Measurements from ENCODE around the gene SRPRB.

Gene SRPRB

DNA sequence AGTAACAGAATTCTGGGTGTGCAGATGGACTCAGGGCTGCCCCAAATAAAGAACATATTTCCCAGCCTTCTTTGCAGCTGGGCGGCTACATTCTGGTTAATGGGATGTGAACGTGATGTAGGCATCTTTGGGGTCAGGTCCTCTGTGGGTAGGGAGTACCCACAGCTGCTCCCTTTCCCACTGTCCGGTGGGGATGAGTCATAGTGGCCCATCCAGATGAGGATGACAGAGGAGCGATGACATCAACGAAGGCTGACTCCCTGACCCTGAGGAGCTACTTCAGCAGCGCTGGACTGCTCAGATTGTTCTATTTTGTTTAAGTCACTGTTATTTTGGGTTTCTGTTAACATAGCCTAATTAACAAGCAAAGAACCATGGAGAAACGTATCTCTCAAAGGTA is 38.0 kb downstream of the SRPRB start:
- no peak for DNase-seq (ENCODE audit: low spot score)

GRCh38 chr3:133845127-133845526 is 39.5 kb downstream of the SRPRB start:
- DNase-seq (ENCODE audit: low spot score) = no peak

DNA sequence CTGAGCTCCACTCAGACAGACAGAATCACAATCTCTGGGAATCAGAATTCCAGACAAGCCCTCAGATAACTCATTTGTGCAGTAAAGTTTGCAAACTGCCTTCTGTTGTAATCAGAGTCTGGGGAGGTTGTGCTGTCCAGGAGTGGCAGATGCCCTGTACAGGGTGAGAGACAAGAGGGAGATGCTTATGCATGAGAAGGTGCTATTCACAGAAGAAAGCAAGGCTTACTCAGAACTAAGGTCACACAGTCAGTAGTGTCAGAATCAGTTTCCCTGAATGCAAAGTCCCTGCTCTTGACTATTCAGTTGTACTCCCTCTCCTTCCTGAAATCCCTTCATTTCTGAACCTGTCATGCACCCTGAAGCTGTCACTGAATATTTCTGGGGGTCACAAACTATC is 43.7 kb downstream of the SRPRB start:
- no peak for DNase-seq (ENCODE audit: low spot score)

DNA sequence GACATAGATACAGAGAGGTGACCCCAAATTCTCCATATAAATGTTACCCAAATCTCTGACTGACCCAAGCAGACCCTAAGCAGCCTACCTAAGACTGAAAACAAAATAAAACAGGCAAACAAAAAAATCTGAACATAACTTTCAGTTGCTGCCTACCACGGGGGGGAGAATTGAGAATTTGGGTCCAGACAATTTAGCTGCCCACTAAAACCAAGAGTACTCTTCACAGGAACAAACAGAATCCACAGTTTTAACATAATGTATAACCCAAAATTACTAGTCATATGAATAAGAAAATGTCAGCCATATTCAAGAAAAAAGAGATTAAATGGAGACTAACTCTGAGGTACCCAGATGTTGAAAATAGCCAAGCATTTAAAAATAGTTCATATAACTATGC is 44.4 kb downstream of the SRPRB start:
- no peak for DNase-seq (ENCODE audit: low spot score)

DNA sequence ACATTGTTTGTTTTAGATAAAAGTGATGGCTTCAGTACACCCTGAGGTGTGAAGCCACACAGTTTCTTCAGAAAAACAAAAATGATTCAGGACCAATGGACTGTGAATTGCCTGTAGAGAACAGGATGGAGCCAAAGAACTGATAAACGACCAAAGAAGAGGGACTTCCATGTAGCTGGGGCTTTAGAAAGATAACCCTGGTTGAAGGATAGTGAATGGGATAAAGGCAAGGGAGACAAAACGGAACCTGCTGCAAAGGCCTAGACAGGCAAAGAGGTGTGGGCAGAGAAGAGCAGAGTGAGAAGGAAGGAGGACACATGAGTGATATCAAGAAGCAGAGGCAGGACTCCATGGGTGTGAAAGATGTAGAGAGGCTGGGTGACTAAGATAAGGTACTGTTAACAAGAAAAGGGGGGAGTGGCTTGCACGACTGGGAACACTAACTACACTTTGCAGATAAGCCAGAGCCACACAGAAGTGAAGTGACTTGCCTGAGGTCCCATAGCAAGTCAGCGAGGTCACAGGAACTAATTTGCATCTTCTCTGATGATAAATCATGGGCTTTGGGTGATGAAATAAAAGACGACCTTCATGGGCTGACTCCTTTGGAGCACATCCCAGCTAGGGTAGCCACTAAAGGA is 45.8 kb downstream of the SRPRB start:
- no peak for DNase-seq (ENCODE audit: low spot score)

DNA sequence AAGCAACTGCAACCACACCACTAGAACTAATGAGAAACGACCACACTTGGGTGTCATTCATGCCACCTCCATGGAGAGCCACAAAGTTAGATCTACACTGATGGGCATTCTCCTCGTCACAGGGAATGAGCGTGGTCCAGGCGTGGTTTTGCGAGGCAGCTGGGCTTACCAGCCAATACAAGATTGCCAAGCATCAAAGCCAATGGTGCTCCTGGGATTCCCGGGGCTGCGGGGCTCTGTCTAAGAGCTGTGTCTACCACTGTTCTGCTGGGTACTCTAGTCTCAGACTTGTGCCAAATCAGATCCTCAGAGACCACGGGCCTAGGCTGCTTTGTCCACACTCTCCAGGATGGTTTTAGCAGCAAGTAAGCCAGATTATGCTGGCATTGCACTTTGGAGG is 46.3 kb downstream of the SRPRB start:
- DNase-seq (ENCODE audit: low spot score) = no peak

DNA sequence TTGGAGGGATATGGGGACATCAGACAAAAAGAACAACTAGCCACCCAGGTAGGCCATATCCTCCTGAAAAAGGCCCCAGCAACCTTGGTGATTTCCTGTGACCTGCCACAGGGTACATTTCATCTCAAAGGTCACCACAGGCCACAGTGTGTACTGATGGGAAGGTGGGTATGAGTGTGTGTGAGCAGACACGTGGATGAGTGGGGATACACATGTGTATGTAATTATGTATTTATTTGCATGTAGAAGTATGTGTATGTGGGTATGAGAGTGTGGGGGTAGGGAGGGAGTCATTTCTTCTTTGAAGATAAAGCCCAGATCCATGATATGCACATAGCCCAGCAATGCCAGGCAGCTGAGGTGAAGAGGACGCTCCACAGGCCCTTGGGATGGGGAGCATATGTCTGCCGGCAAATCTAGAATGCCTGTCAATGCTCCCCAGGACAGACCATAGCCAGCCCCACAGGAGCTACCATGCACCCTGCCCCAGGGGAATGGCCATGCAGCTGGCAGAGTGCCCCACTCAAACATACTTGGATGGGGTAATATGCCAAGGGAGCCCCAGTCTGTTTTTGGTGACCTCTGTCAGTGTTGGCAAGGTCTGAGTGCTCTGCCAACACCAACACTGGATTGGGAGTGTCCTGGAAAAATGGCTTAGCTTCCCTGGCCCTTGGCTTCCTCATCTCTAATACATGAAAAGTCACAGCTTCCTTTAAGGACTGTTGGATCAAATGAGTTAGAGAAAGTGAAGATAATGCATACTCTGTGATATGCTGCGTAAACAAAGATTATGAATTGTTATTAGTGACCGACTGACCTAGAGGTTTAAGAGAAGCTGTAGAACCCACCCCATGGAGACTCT is 47.7 kb downstream of the SRPRB start:
- no peak for DNase-seq (ENCODE audit: low spot score)

- DNase-seq (ENCODE audit: low spot score) = no peak
Observed at GRCh38 chr3:133853925-133854227, 48.3 kb downstream of the SRPRB start.

DNA sequence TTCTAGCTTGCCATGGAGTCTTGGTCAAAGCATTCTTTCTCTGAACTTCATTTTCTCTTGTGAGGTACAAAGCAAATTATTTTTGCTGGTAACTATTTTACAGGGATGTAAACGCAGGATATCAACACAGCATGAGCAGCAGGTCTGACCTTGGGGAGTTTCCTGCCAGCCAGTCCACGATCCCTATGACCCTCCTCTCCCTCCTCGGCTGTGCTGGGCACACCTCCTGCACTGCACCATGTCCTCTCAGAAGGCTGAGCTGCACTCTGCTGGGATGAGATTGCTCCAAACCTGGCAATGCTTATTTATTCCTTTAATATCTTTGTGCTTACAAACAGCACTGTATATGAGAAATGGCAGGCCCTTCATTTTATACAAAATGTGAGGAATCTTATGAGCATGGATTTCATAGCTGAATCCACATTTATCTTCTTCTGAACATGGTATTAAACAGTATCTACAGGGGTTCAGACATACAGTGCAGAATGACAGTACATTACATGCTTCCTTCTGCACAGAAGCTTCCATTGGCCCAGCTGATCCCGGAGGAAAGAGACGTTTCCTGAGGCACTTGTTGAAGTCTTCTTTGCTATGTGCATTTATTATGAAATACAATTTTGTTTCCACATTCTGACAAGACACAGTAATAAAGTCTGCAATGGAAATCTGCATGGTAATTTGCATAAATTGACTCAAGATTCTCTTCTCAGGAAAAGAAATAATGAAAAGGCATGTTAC is 48.8 kb downstream of the SRPRB start:
- no peak for DNase-seq (ENCODE audit: low spot score)

DNA sequence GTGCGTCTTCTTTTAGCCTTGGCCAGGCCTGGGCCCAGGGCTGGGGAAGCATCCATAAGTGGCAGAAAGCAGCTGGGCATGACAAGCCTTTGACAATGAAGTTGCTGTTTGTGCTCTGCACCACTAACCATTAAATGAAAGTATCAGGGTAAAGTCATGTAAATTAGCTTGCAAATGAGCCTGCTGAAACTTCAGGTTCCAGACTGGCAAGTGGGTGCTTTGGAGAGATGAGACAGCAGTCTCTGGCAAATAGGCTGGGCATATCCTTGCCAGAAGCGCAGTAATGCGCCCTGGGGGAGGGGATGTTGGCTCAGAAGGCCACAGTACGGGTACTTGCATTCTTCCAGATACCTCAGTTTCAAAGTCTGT is 49.4 kb downstream of the SRPRB start:
- no peak for DNase-seq (ENCODE audit: low spot score)

DNA sequence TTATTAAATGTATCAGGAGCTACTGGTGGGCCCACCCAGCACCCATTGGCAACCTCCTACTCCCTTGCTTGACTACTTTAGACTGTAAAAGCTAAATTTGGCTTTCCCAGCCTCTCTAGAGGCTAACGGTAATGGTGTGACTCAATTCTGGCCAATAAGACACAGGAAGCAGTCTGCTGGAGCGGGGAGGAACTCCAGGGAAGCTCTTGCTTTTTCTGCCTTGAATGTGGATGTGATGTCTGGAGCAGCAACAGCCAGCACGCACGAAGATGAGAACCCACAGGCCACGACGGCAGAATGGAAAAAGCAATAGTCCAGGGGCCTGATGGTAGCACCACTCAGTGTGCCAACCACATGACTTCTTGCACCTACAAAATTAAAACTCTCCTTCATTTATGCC is 50.2 kb downstream of the SRPRB start:
- no peak for DNase-seq (ENCODE audit: low spot score)

- no peak for DNase-seq (ENCODE audit: low spot score)
Observed at GRCh38 chr3:133856316-133856715, 50.7 kb downstream of the SRPRB start.

DNA sequence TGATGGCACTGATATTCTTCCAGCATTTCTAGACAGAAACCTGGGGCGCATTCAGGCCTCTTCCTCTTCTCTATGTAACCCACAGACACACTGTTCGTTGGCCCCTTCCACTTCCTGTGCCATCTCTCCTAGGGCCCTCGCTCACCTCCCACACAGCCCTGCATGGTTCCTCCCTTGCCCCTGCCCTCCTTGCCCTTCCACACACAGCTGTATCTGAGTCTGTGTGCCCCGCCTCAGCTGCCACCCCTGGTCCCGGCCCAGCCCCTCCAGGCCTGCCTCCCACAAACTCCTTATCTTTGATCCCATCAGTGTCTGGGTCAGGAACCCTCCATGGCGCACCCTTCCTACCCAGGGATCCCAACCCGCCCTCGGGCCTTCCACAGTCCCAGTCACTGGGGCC is 52.2 kb downstream of the SRPRB start:
- DNase-seq (ENCODE audit: low spot score) = no peak

DNA sequence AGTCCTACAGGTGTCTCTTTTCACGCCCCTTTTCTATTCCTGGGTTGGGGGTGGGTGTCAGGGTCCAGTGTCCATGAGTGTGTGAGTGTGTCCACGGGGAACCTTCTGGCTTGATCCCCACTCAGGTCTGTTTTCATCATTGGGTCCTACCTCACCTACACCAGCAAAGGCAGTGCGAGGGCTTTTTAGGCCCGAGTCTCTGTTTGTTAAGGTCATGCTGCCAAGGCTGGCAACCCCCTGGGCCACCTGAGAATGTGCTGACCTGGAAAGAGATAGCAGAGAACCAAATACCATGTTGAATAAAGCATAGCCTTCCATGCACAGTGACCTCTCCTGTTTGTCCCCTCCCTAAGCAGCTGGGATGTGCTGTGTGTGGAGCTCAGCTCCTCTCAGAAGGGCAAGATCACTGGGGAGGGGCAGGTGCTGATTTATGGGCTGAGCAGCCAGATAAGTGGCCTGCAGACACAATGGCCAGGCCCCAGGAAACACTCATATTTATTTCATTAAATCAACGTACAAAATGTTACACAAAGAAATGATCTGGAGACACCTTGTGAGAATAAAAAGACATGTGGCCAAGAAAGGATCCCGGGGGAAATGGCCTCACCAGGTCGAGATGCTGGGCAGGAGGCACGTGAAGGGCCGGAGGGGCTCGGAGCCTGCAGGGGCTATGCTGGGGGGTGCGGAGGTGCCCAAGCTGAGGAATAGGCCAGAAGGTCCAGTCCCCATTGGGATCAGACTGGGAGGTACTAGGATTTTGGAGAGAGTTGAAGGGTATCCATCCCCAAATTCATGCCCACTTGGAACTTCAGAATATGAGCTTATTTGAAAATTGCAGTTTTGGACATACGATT is 54.0 kb downstream of the SRPRB start:
- DNase-seq (ENCODE audit: low spot score) = no peak

- DNase-seq (ENCODE audit: low spot score) = no peak
Observed at GRCh38 chr3:133860519-133860918, 54.9 kb downstream of the SRPRB start.

DNA sequence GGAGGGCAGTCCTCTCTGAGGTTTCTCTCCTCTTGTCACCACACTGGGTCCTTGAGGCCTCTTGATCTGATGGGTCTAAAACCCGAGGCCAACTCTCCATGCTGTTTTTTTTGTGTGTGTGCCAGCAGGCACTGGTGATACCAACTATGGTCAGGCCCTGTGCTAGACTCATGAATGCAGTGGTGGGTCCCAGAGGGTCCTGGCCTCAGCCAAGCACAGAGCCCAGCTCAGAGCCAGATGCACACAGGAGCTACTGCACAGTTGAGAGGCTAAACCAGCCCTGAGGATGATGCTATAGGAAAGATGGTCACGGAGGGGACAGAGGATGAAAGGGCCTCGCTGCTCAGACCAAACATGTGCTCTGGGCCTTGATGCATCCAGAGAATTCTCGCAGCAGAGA is 56.5 kb downstream of the SRPRB start:
- DNase-seq (ENCODE audit: low spot score) = no peak

- DNase-seq (ENCODE audit: low spot score) = no peak
Observed at GRCh38 chr3:133863911-133864310, 58.3 kb downstream of the SRPRB start.

GRCh38 chr3:133864616-133865015 is 59.0 kb downstream of the SRPRB start:
- no peak for DNase-seq (ENCODE audit: low spot score)

GRCh38 chr3:133865136-133865855 is 59.7 kb downstream of the SRPRB start:
- DNase-seq (ENCODE audit: low spot score) = no peak

DNA sequence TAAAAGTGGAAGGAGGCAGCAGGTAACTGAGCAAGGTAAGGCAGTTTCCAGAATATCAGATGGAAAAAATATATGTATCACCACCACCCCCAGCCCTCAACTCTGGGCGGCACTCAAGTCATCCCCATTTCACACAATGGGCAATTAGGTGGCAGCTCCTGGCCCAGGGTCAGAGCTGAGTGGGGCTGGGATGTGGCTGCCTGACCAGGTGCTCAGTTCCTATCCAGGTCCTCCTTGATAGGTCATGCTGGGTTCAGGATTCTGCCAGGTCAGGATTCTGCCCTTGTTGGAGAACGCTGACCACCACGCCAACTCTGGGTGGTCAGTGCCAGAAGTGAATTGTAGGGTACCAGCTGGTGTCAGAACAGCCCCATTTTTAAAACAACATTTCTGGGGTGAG is 60.5 kb downstream of the SRPRB start:
- DNase-seq (ENCODE audit: low spot score) = no peak

DNA sequence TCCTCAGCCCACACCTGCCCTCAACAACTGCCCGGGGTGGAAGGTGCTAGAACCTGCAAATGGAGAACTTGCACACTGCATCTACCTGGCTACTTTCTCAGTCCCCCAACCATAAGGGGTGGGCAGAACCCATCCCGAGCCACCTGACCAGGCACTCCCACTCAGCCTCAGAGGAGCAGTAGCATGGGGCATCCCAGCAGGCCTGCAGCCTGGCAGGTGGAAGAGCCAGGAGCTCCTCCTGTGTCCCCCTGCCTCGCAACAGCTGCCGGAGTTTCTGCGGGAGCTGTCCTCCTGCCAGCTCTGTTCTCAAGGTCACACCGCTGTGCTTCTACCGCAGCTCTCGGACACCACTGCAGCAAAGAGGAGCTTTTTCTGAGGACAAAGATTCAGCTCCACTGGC is 62.6 kb downstream of the SRPRB start:
- no peak for DNase-seq (ENCODE audit: low spot score)

All from ecto neural progenitor cell (in vitro differentiated cells).